ENCODE results near the gene PDE12. TPM values are rescaled to one million over a fixed set of nuclear protein-coding genes. Genes with fewer than 3 reads are reported as not detected.

PDE12 gene
- total RNA-seq, 1 donor from 2014 or later = 17.5 TPM

DNA sequence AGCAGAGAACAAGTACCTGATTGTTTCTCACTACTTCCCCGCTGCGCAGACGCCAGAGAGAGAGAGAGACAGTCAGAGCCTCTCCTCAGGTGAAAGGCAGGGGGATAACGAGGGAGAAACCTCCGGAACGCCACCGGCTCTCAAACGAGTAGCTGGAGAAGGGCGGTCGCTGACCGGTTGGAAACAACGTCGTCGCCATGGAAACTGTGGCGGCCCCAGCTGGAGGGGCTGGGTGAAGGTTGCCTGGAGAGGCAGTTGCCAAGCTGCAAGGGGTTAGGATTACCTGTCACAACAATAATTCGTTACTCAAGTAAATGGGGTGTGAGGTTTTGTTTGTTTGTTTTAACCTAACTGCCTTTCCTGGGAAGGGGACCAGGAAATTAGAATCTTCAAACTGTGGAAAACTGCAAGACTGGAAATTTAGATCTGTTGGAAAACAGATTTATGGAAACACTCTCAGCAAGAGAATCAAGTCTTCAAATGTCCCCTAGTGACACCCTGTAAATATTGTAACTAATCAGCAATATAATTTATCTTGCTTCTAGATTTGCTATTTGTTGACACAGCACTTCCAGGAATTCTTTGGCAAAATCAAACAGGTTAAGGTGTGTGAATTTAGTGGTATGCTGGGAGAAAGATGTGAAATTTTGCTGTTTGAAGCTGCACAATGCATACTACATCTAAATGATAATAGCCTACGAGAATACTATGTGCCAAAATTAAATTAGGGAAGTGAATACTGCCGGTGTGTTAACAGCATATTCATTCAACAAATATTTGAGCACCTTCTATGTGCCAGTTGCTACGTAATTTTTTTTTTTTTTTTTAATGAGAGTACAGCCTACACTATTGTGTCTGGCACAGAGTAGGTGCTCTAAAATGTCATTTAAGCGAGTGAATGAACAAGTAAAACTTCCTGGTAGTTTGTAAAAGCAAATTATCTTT, 11.6 kb upstream of the PDE12 start, which contains the start of gene DNAH12:
DNAH12 (minus strand) TSS at position 164 of the 945 bp plus-strand sequence. CDS start 1,474 bp downstream, outside the sequence.
- no peaks in the 10 kb centered on the region for H3K9me3 ChIP-seq
- peak; percentile 76 to 77 for ATAC-seq
- H3K4me3 ChIP-seq = peak within 1 kb of the TSS; percentile 37
- intact Hi-C loops (cut with DNase I) = no loop called here
- H3K4me1 ChIP-seq = peaks cover 11% of the 10 kb centered on the region
- H3K27ac ChIP-seq = peak within 1 kb of the TSS; percentile 24
- TF ChIP-seq, protein P1, sequence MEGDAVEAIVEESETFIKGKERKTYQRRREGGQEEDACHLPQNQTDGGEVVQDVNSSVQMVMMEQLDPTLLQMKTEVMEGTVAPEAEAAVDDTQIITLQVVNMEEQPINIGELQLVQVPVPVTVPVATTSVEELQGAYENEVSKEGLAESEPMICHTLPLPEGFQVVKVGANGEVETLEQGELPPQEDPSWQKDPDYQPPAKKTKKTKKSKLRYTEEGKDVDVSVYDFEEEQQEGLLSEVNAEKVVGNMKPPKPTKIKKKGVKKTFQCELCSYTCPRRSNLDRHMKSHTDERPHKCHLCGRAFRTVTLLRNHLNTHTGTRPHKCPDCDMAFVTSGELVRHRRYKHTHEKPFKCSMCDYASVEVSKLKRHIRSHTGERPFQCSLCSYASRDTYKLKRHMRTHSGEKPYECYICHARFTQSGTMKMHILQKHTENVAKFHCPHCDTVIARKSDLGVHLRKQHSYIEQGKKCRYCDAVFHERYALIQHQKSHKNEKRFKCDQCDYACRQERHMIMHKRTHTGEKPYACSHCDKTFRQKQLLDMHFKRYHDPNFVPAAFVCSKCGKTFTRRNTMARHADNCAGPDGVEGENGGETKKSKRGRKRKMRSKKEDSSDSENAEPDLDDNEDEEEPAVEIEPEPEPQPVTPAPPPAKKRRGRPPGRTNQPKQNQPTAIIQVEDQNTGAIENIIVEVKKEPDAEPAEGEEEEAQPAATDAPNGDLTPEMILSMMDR (IDR thresholded peaks at IDR 0.05) = no peak
- no peaks in the 10 kb centered on the region for H3K36me3 ChIP-seq
- peak; percentile 72 for DNase-seq
- no peaks in the 10 kb centered on the region for H3K27me3 ChIP-seq (ENCODE audit: low read depth)

DNA sequence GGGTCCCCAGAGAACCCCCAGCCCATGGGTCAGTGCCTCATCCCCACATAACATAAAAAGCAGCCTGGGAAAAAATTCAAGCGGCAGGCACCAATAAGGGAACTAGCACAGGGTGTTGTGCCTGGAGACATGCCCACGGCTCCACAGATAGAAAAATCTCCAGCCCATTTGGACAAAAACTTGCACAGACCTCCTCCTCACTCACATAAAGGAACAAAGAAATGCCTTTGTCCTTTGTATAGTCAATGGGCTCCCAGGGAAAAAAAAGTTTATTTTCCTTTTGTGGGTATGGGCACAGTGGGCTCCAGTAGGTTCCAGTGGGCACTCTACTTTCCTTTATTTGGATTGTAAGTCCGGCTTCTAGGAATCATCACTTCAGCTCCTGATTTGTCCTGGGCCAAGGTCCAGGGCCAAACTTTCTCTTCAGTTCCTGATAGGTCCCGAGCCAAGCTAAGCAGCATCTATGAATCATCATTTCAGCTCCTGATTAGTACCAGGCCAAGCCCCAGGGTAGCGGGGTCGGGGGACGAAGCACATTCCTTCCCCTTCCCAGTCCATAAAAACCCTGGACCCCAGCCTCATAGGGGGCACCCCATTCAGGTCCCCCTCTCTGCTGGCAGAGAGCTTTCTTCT, 10.3 kb upstream of the PDE12 start:
- intact Hi-C loops (cut with DNase I) = no loop called here
- TF ChIP-seq, protein P1 (IDR thresholded peaks at IDR 0.05) = no peak
- H3K4me3 ChIP-seq = no peak overlapping the region
- H3K27me3 ChIP-seq (ENCODE audit: low read depth) = no peaks in the 10 kb centered on the region
- no peaks in the 10 kb centered on the region for H3K36me3 ChIP-seq
- no peak overlapping the region for H3K27ac ChIP-seq
- ATAC-seq (no peak), DNase-seq (no peak)
- peaks cover 11% of the 10 kb centered on the region for H3K4me1 ChIP-seq
- no peaks in the 10 kb centered on the region for H3K9me3 ChIP-seq

GRCh38 chr3:57546616-57547015, 9.5 kb upstream of the PDE12 start:
- TF ChIP-seq, protein P1 (IDR thresholded peaks at IDR 0.05) = no peak
- no peak overlapping the region for H3K27ac ChIP-seq
- no peaks in the 10 kb centered on the region for H3K27me3 ChIP-seq (ENCODE audit: low read depth)
- peaks cover 11% of the 10 kb centered on the region for H3K4me1 ChIP-seq
- H3K9me3 ChIP-seq = no peaks in the 10 kb centered on the region
- no peaks in the 10 kb centered on the region for H3K36me3 ChIP-seq
- no peak for DNase-seq
- H3K4me3 ChIP-seq = no peak overlapping the region
- intact Hi-C loops (cut with DNase I) = no loop called here
- ATAC-seq = no peak

DNA sequence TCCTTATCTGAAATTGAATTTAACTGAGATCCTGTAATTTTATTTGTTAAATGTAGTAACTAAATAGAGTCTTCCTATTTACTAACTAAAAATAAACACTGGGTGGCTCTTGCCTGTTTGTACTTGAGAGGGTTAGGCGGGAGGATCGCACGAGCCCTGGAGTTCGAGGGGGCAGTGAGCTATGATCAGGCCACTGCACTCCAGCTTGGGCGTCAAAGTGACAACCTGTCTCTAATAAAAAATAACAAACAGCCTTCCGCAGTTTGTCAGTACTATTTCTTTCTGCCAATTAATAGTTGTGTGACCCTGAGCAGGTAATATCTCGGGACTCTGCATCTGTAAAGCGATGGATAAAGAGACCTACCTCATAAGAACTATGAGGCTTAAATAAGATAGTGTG, 768 bp upstream of the PDE12 start:
- H3K27ac ChIP-seq = peak overlapping the region; percentile 90
- intact Hi-C loops (cut with DNase I) = no loop called here
- ATAC-seq = peak in 1 of 2 donors; percentile 14

GRCh38 chr3:57556459-57557084, 498 bp downstream of the PDE12 start:
- TF ChIP-seq, protein P1 (IDR thresholded peaks at IDR 0.05) = no peak
- peak; percentile 72 to 75 for ATAC-seq
- Histone ChIP-seq H3K9me3 (no peaks in the 10 kb centered on the region), H3K4me1 (peaks cover 36% of the 10 kb centered on the region), H3K36me3 (peaks cover 28% of the 10 kb centered on the region), H3K27ac (peak overlapping the region; percentile 90), H3K27me3 (ENCODE audit: low read depth) (no peaks in the 10 kb centered on the region), H3K4me3 (peak overlapping the region; percentile 90)
- peak; percentile 57 for DNase-seq
- intact Hi-C loops (cut with DNase I) = no loop called here

More for the DNA sequence above, 768 bp upstream of the PDE12 start:
- no peaks in the 10 kb centered on the region for H3K27me3 ChIP-seq (ENCODE audit: low read depth)
- TF ChIP-seq, protein P1 (IDR thresholded peaks at IDR 0.05) = no peak
- peak overlapping the region; percentile 90 for H3K4me3 ChIP-seq
- H3K9me3 ChIP-seq = no peaks in the 10 kb centered on the region
- no peak for DNase-seq
- H3K36me3 ChIP-seq = peaks cover 15% of the 10 kb centered on the region
- peaks cover 36% of the 10 kb centered on the region for H3K4me1 ChIP-seq
